ENCODE data around the gene CTRB1. TPM values are rescaled to one million over a fixed set of nuclear protein-coding genes. Genes with fewer than 3 reads are reported as not detected.

Gene CTRB1
- total RNA-seq, 1 experiment from 2014 or later: not detected

DNA sequence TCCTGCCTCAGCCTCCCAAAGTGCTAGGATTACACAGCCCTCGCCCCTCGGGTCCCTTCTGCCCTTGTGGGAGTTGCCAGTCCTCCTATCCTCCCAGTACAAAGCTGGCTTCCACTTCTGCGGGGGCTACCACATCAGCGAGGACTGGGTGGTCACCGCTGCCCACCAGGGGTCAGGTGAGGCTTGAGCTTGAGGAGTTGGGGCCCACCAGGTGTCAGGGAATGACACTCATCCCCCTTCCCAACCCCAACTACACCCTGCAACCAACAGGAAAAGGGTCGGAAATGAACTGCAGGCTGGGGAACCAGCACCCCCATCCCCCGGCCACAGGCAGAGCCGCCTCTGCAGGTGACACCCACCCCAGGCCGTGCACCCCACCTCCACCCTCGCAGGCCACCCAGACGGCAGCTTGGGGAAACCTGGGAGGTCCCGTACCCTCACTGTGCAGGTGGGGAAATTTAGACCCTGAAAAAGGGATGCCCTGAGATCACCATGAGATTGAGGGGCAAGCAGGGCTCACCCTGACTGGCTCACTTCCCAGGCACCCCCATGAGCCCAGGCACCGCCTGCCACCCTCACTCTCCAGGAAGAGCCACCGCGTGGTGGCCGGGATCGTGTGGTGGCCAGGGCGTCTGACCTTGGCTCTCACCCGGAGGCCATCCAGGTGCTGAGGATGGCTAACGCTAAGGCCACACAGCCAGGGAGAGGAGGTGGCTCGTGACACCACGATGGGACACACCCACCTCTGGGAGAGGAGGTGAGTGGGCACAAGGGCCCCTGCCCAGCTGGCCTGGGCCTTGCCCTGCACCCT, 8.0 kb downstream of the CTRB1 start:
- Mint-ChIP-seq H3K4me1 (no peaks in the 10 kb centered on the region), H3K27ac (no peak overlapping the region; a peak in 1 of 7 replicates), H3K27me3 (ENCODE audit: low read depth) (0 out of 2 replicates have a peak, but pooled peaks cover 2% of the 10 kb centered on the region), H3K4me3 (no peak overlapping the region), H3K36me3 (ENCODE audit: insufficient read depth in 1 of 3, low read depth in 3 of 3) (peaks cover 4 to 30% (median 23%) of the 10 kb centered on the region in 3 experiments; a peak in 6 of 7 replicates), H3K9me3 (no peaks in the 10 kb centered on the region; a peak in 1 of 5 replicates)
- H3K4me1 ChIP-seq (ENCODE audit: insufficient read depth, low read length): no peaks in the 10 kb centered on the region
- H3K79me2 ChIP-seq (ENCODE audit: insufficient read depth, low read length): no peaks in the 10 kb centered on the region
- H4K8ac ChIP-seq (replicated peaks; ENCODE audit: insufficient read length, low read depth, low read length): no peak overlapping the region
- no peak overlapping the region for H2BK5ac ChIP-seq (ENCODE audit: insufficient read length, low read length)
- H3K79me1 ChIP-seq (ENCODE audit: insufficient read depth, low read depth, low read length, poor library complexity, severe bottlenecking): no peaks in the 10 kb centered on the region
- no peak overlapping the region for H2BK120ac ChIP-seq (ENCODE audit: low read depth, low read length, poor library complexity, severe bottlenecking)
- peak; percentile 33 for DNase-seq
- no peak overlapping the region for H3K4me2 ChIP-seq (ENCODE audit: insufficient read depth, insufficient read length, low read length)
- H4K91ac ChIP-seq (ENCODE audit: insufficient read length, low read depth, low read length): no peak overlapping the region
- no peaks in the 10 kb centered on the region for H4K20me1 ChIP-seq (ENCODE audit: control insufficient read depth, insufficient read depth, insufficient read length)
- H2BK12ac ChIP-seq (ENCODE audit: insufficient read length, low read depth, low read length): no peak overlapping the region
- H3K23ac ChIP-seq (ENCODE audit: insufficient read length, low read depth, low read length): no peak overlapping the region
- no CpG with 5 or more reads among the region's 22 CpGs for WGBS (ENCODE audit: extremely low coverage, insufficient read length, low lambda C conversion rate)
- H2BK15ac ChIP-seq (ENCODE audit: low read depth, low read length): no peak overlapping the region
- no peak overlapping the region for H3K18ac ChIP-seq (ENCODE audit: insufficient read length, low read depth, low read length)
- H3T11ph ChIP-seq (ENCODE audit: low read length): no peak overlapping the region
- no peak overlapping the region for H4K5ac ChIP-seq (ENCODE audit: insufficient read length, low read depth, low read length)
- no peaks in the 10 kb centered on the region for H3K27me3 ChIP-seq (ENCODE audit: insufficient read depth, low read length)
- no peak overlapping the region for H3K27ac ChIP-seq (ENCODE audit: insufficient read length, low read depth, low read length)
- no peaks in the 10 kb centered on the region for H3K9me3 ChIP-seq (ENCODE audit: control insufficient read depth, low read depth, low read length)
- H3K23me2 ChIP-seq (ENCODE audit: insufficient read length, low read depth, low read length, poor library complexity, severe bottlenecking): no peaks in the 10 kb centered on the region
- H3K9ac ChIP-seq (ENCODE audit: extremely low read depth, insufficient read length, low read length): no peak overlapping the region
- TF ChIP-seq, protein P1, sequence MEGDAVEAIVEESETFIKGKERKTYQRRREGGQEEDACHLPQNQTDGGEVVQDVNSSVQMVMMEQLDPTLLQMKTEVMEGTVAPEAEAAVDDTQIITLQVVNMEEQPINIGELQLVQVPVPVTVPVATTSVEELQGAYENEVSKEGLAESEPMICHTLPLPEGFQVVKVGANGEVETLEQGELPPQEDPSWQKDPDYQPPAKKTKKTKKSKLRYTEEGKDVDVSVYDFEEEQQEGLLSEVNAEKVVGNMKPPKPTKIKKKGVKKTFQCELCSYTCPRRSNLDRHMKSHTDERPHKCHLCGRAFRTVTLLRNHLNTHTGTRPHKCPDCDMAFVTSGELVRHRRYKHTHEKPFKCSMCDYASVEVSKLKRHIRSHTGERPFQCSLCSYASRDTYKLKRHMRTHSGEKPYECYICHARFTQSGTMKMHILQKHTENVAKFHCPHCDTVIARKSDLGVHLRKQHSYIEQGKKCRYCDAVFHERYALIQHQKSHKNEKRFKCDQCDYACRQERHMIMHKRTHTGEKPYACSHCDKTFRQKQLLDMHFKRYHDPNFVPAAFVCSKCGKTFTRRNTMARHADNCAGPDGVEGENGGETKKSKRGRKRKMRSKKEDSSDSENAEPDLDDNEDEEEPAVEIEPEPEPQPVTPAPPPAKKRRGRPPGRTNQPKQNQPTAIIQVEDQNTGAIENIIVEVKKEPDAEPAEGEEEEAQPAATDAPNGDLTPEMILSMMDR (conservative IDR thresholded peaks at IDR 0.05): no peak
- H2BK20ac ChIP-seq (ENCODE audit: low read depth, low read length, poor library complexity, severe bottlenecking): no peak overlapping the region
- H3K56ac ChIP-seq (ENCODE audit: insufficient read length, low read depth, low read length): no peak overlapping the region
- H2AK5ac ChIP-seq (ENCODE audit: insufficient read length, low read length): no peak overlapping the region
- no peak overlapping the region for H3K4ac ChIP-seq (ENCODE audit: low read depth, low read length)
- H2AFZ ChIP-seq (ENCODE audit: low read length): no peak overlapping the region
- H3K14ac ChIP-seq (ENCODE audit: insufficient read depth, low read length): no peak overlapping the region

Data from H9 (cell line).